Panc1 (cell line): Measurements from ENCODE around the gene KIF27.
"Not testable (repeated sequence)": the region's sequence is repeated elsewhere in the genome, so short reads cannot be mapped to it uniquely, and the experiment has no call there.

Experiments
- POLR2AphosphoS5 ChIP-seq: IDR thresholded peaks from 2 replicates; pipeline ENCODE4 v1.6.1; 2012; ENCODE audit warnings: mild to moderate bottlenecking, low read depth, low read length, moderate library complexity
- SIN3A ChIP-seq: IDR thresholded peaks from 2 replicates; pipeline ENCODE4 v1.6.1; 2012; ENCODE audit warnings: low read depth, mild to moderate bottlenecking, low read length, moderate library complexity, borderline replicate concordance; ENCODE audit not compliant: insufficient read depth
- TF ChIP-seq, protein P1 (sequence below): fragments of 450-650 bp; IDR thresholded peaks from 2 replicates; pipeline ENCODE4 v1.5.1; 2017; ENCODE audit warnings: mild to moderate bottlenecking

DNA sequence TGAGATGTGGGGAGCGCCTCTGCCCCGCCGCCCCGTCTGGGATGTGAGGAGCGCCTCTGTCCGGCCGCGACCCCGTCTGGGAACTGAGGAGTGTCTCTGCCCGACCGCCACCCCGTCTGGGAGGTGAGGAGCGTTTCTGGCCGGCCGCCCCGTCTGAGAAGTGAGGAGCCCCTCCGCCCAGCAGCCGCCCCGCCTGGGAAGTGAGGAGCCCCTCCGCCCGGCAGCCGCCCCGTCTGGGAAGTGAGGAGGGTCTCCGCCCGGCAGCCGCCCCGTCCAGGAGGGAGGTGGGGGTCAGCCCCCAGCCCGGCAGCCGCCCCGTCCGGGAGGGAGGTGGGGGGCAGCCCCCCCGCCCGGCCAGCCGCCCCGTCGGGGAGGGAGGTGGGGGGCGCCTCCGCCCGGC, 26.9 kb upstream of the KIF27 start:
- TF ChIP-seq, protein P1, sequence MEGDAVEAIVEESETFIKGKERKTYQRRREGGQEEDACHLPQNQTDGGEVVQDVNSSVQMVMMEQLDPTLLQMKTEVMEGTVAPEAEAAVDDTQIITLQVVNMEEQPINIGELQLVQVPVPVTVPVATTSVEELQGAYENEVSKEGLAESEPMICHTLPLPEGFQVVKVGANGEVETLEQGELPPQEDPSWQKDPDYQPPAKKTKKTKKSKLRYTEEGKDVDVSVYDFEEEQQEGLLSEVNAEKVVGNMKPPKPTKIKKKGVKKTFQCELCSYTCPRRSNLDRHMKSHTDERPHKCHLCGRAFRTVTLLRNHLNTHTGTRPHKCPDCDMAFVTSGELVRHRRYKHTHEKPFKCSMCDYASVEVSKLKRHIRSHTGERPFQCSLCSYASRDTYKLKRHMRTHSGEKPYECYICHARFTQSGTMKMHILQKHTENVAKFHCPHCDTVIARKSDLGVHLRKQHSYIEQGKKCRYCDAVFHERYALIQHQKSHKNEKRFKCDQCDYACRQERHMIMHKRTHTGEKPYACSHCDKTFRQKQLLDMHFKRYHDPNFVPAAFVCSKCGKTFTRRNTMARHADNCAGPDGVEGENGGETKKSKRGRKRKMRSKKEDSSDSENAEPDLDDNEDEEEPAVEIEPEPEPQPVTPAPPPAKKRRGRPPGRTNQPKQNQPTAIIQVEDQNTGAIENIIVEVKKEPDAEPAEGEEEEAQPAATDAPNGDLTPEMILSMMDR = not testable (repeated sequence)
- TF ChIP-seq SIN3A, POLR2AphosphoS5: not testable (repeated sequence)
